HCT116 (cell line): ENCODE data around the gene TIMM44. TPM values are rescaled to one million over a fixed set of nuclear protein-coding genes. Genes with fewer than 3 reads are reported as not detected.

Source experiments
- ATAC-seq: fragments of 200-7000 bp; cut with Tn5 transposase; 2 replicates; pipeline ENCODE4 v1.9.1; 2020; ENCODE audit warnings: mild to moderate bottlenecking, moderate library complexity
- BruUV-seq: library from RNA; stranded (reverse); fragments of 400-500 nt; replicated peaks from 2 replicates; lab custom pipeline; 2021; lab: Mats Ljungman, UMichigan
- CTCF ChIA-PET: fragments of 300-600 bp; sonication (Branson Sonifier 250); formaldehyde crosslinking; loops from one replicate; lab custom pipeline; 2021; ENCODE audit warnings: antibody characterized with exemption; lab: Charles Lee
- POLR2A ChIA-PET: fragments of 300-600, 350-600 bp; sonication (Branson Sonifier 250); formaldehyde crosslinking; loops from one replicate; lab custom pipeline; 2021; ENCODE audit warnings: antibody characterized with exemption; lab: Charles Lee
- RAD21 ChIA-PET, 2 experiments: fragments of 300-600 bp; sonication (Branson Sonifier 250); formaldehyde crosslinking; loops; one replicate each; lab custom pipeline; 2023; ENCODE audit warnings: low total read pairs in 2 of 2; ENCODE audit not compliant: uncharacterized antibody in 2 of 2, unreplicated experiment in 2 of 2, low non-redundant PET in 1 of 2; lab: Charles Lee
- DNase-seq: peaks from one replicate; pipeline ENCODE4 v3.0.0-alpha.2; 2010; ENCODE audit warnings: low read depth, low spot score
- H2AFZ ChIP-seq: fragments of 200-600 bp; shearing (Covaris generic), sonication (generic); 2 replicates; pipeline ENCODE4 v1.6.1; 2017; ENCODE audit warnings: low read depth, mixed run types, mixed read lengths, antibody characterized with exemption, low read length; ENCODE audit not compliant: poor library complexity, severe bottlenecking
- H3K27ac ChIP-seq: 2 replicates; pipeline ENCODE4 v1.5.1; 2012; ENCODE audit warnings: low read depth, low read length
- H3K27me3 ChIP-seq: fragments of 200-600 bp; sonication (generic); 2 replicates; pipeline ENCODE4 v1.6.1; 2016; ENCODE audit warnings: mixed run types, low read length, mixed read lengths; ENCODE audit not compliant: insufficient read depth
- H3K36me3 ChIP-seq, 2 experiments: fragments of 200-500 bp in 1 of 2; fragments of 200-600 bp in 1 of 2; sonication (Bioruptor generic) in 1 of 2; sonication (generic) in 1 of 2; 2 replicates each; pipeline versions ENCODE4 v1.5.1 to v1.6.1; 2014 to 2016; ENCODE audit warnings: low read length in 2 of 2, inconsistent platforms in 1 of 2, mixed read lengths in 1 of 2, mixed run types in 1 of 2; ENCODE audit not compliant: insufficient read depth in 2 of 2, control insufficient read depth in 1 of 2
- H3K4me1 ChIP-seq, 2 experiments: fragments of 200-600 bp in 1 of 2; sonication (generic) in 1 of 2; 2 replicates each; pipeline versions ENCODE4 v1.5.1 to v1.6.1; 2012 to 2017; ENCODE audit warnings: low read length in 2 of 2, inconsistent platforms in 1 of 2, mild to moderate bottlenecking in 1 of 2, mixed read lengths in 1 of 2, mixed run types in 1 of 2, moderate library complexity in 1 of 2; ENCODE audit not compliant: insufficient read depth in 2 of 2, control insufficient read depth in 1 of 2
- H3K4me2 ChIP-seq: fragments of 200-600 bp; sonication (generic); 2 replicates; pipeline ENCODE4 v1.6.1; 2017; ENCODE audit warnings: mixed run types, low read length, mixed read lengths
- H3K4me3 ChIP-seq, 2 experiments: fragments of 200-600 bp in 1 of 2; sonication (generic) in 1 of 2; replicated peaks in 1 of 2; 2 replicates each; pipeline ENCODE4 v1.5.1; 2011 to 2016; ENCODE audit warnings: low read length in 2 of 2, control low read depth in 1 of 2, low read depth in 1 of 2, mild to moderate bottlenecking in 1 of 2, mixed read lengths in 1 of 2, mixed run types in 1 of 2
- H3K79me2 ChIP-seq: fragments of 200-600 bp; sonication (generic); 2 replicates; pipeline ENCODE4 v1.6.1; 2017; ENCODE audit warnings: mild to moderate bottlenecking, mixed run types, low read length, moderate library complexity, mixed read lengths; ENCODE audit not compliant: insufficient read depth
- H3K9ac ChIP-seq: fragments of 200-600 bp; sonication (generic); 2 replicates; pipeline ENCODE4 v1.6.1; 2016; ENCODE audit warnings: low read length, mixed read lengths
- H3K9me2 ChIP-seq: fragments of 200-600 bp; sonication (generic), shearing (Covaris generic); 2 replicates; pipeline ENCODE4 v1.6.1; 2017; ENCODE audit warnings: mixed run types, mild to moderate bottlenecking, moderate library complexity; ENCODE audit not compliant: insufficient read depth
- H3K9me3 ChIP-seq, 2 experiments: fragments of 200-500 bp in 1 of 2; fragments of 200-600 bp in 1 of 2; sonication (Bioruptor generic) in 1 of 2; sonication (generic) in 1 of 2; 2 replicates each; pipeline ENCODE4 v1.6.1; 2014 to 2017; ENCODE audit warnings: low read length in 2 of 2, mixed read lengths in 2 of 2, inconsistent platforms in 1 of 2, low read depth in 1 of 2, mild to moderate bottlenecking in 1 of 2, mixed run types in 1 of 2, moderate library complexity in 1 of 2; ENCODE audit not compliant: control insufficient read depth in 1 of 2, insufficient read depth in 1 of 2
- H4K20me1 ChIP-seq: fragments of 200-600 bp; sonication (generic), shearing (Covaris generic); 2 replicates; pipeline ENCODE4 v1.6.1; 2017; ENCODE audit warnings: mixed run types, mild to moderate bottlenecking, moderate library complexity; ENCODE audit not compliant: insufficient read depth
- CBX3 ChIP-seq: IDR thresholded peaks from 2 replicates; pipeline ENCODE4 v1.6.1; 2012; ENCODE audit warnings: low read depth
- CEBPB ChIP-seq: IDR thresholded peaks from 2 replicates; pipeline ENCODE4 v1.6.1; 2012; ENCODE audit warnings: low read depth
- EZH2 ChIP-seq: fragments of 200-600 bp; sonication (generic); IDR thresholded peaks from 2 replicates; pipeline ENCODE4 v1.6.1; 2017; ENCODE audit warnings: antibody characterized with exemption, mixed run types
- POLR2AphosphoS5 ChIP-seq: IDR thresholded peaks from 2 replicates; pipeline ENCODE4 v1.6.1; 2011; ENCODE audit warnings: mild to moderate bottlenecking, low read depth, low read length, moderate library complexity
- REST ChIP-seq: IDR thresholded peaks from 2 replicates; pipeline ENCODE4 v1.6.1; 2012; ENCODE audit warnings: low read depth
- ZFX ChIP-seq: fragments of 450-650 bp; IDR thresholded peaks from 2 replicates; pipeline ENCODE4 v1.6.1; 2017
- intact Hi-C: fragments of 100-400 bp; cut with micrococcal nuclease; formaldehyde crosslinking; loops from 2 replicates; pipeline ENCODE4 v1.10.0; 2022
- total RNA-seq: library from RNA; stranded (reverse); gene quantifications from one replicate; pipeline ENCODE4 v1.2.1, GENCODE V29; 2021; ENCODE audit not compliant: unreplicated experiment

Gene TIMM44
- total RNA-seq, 1 experiment from 2014 or later, result 136 TPM

GRCh38 chr19:7979559-7979958, 36.1 kb upstream of the TIMM44 start:
- Histone ChIP-seq H2AFZ (no peak overlapping the region), H3K9me2 (no peaks in the 10 kb centered on the region), H3K27me3 (no peaks in the 10 kb centered on the region), H3K79me2 (peaks cover 76% of the 10 kb centered on the region), H3K36me3 (peaks cover 35 to 43% of the 10 kb centered on the region in 2 experiments; a peak in 3 of 4 replicates), H3K9ac (no peak overlapping the region), H3K4me2 (no peak overlapping the region), H3K4me3 (no peak overlapping the region), H3K27ac (no peak overlapping the region), H3K9me3 (no peaks in the 10 kb centered on the region), H3K4me1 (no peaks in the 10 kb centered on the region), H4K20me1 (no peaks in the 10 kb centered on the region)
- intact Hi-C loops, result no loop called here
- TF ChIP-seq EZH2 (no peak), CBX3 (no peak), CEBPB (no peak)
- ChIA-PET RAD21 (no interaction called here), POLR2A (no interaction called here), CTCF (no interaction called here)
- no TSS peak for BruUV-seq
- ATAC-seq (no peak), DNase-seq (no peak)

- BruUV-seq, result no TSS peak
- H3K9me3 ChIP-seq, result no peaks in the 10 kb centered on the region
- H2AFZ ChIP-seq, result no peak overlapping the region
- intact Hi-C loops, result no loop called here
- no peak overlapping the region for H3K27ac ChIP-seq
- H3K27me3 ChIP-seq, result no peaks in the 10 kb centered on the region
- H3K9me2 ChIP-seq, result no peaks in the 10 kb centered on the region
- no peaks in the 10 kb centered on the region for H3K4me1 ChIP-seq
- no peak for ATAC-seq
- POLR2A ChIA-PET, result no interaction called here
- peaks cover 33 to 42% of the 10 kb centered on the region in 2 experiments; a peak in 3 of 4 replicates for H3K36me3 ChIP-seq
- TF ChIP-seq ZFX (no peak), REST (no peak), POLR2AphosphoS5 (no peak)
- no peak overlapping the region for H3K9ac ChIP-seq
- no peak overlapping the region for H3K4me3 ChIP-seq
- no peaks in the 10 kb centered on the region for H4K20me1 ChIP-seq
- RAD21 ChIA-PET, result no interaction called here
- H3K4me2 ChIP-seq, result no peak overlapping the region
- H3K79me2 ChIP-seq, result peaks cover 71% of the 10 kb centered on the region; the same call in 1 of the 2 replicates
- CTCF ChIA-PET, result no interaction called here
- DNase-seq, result no peak
Measured at GRCh38 chr19:7979011-7979410, 35.5 kb upstream of the TIMM44 start.
